GM10266 (cell line): ENCODE results near the gene CTTN.
"Not testable (repeated sequence)": the region's sequence is repeated elsewhere in the genome, so short reads cannot be mapped to it uniquely, and the experiment has no call there.

Source experiments
- DNase-seq: peaks from one replicate; pipeline ENCODE4 v3.0.0; 2012; ENCODE audit errors: extremely low spot score
- CTCF ChIP-seq: IDR thresholded peaks from 2 replicates; pipeline ENCODE4 v1.5.1; 2012; ENCODE audit warnings: mild to moderate bottlenecking, low read depth; ENCODE audit not compliant: control insufficient read depth, insufficient read depth; ENCODE audit errors: missing control alignments

CTTN gene

DNA sequence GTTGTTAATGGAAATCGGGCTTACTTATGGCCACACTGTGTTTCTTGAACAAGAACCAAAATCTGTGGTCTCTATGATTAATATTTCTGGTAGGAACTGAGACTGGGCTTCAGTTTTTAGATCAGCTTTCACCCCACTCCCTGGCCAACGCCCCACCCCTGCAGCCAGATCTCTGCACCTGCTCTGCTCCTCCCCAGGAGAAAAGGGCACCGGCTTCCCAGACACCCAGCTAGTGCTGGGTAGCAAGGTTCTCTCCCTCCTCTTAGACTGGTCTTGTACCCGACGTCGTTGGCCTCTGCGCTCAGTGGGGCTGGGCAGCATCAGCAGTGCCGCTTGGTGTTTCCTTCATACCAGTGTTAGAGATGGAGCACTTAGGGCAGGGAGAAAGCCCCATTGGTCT, 17.0 kb upstream of the CTTN start:
- no peak for TF ChIP-seq CTCF
- DNase-seq = no peak

- no peak for DNase-seq
- TF ChIP-seq CTCF = no peak
These were observed 16.2 kb upstream of the CTTN start for GRCh38 chr11:70381872-70382861.

GRCh38 chr11:70383664-70384565, 14.4 kb upstream of the CTTN start:
- no peak for TF ChIP-seq CTCF

GRCh38 chr11:70384566-70385152, 13.7 kb upstream of the CTTN start:
- no peak for TF ChIP-seq CTCF
- DNase-seq = no peak

More at GRCh38 chr11:70383664-70384565, 14.4 kb upstream of the CTTN start:
- DNase-seq = no peak

- no peak for DNase-seq
- no peak for TF ChIP-seq CTCF
These were observed 10.8 kb upstream of the CTTN start for GRCh38 chr11:70387564-70387963.

GRCh38 chr11:70389201-70389600, 9.1 kb upstream of the CTTN start:
- no peak for TF ChIP-seq CTCF

DNA sequence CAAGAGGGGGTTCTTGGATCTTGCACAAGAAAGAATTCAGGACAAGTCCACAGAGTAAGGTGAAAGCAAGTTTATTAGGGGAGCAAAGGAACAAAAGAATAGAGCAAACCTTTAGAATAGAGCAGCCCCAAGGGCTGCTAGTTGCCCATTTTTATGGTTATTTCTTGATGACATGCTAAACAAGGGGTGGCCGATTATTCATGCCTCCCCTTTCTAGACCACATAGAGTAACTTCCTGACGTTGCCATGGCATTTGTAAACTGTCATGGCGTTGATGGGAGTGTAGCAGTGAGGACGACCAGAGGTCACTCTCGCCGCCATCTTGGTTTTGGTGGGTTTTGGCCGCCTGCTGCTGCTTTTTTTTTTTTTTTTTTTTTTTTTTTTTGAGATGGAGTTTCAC, 7.4 kb upstream of the CTTN start:
- not testable (repeated sequence) for DNase-seq

More at GRCh38 chr11:70389201-70389600, 9.1 kb upstream of the CTTN start:
- no peak for DNase-seq
